RPMI7951 (cell line): ENCODE results near the gene RHOB. TPM values are rescaled to one million over a fixed set of nuclear protein-coding genes. Genes with fewer than 3 reads are reported as not detected.
A peak's percentile ranks its signal among the peaks of the same experiment; 100 is the strongest.
"Not testable (repeated sequence)": the region's sequence is repeated elsewhere in the genome, so short reads cannot be mapped to it uniquely, and the experiment has no call there.

ENCODE experiments used
- DNase-seq: peaks from one replicate; pipeline ENCODE4 v3.0.0-alpha.2; 2012; ENCODE audit warnings: low read depth
- total RNA-seq: library from RNA; depleted of rRNA; stranded (reverse); fragments of >200 nt; shearing (Covaris generic); gene quantifications from 2 replicates; pipeline ENCODE4 v1.2.3, GENCODE V29; 2014

Gene RHOB
- total RNA-seq, 1 experiment from 2014 or later = 33.5 TPM

DNA sequence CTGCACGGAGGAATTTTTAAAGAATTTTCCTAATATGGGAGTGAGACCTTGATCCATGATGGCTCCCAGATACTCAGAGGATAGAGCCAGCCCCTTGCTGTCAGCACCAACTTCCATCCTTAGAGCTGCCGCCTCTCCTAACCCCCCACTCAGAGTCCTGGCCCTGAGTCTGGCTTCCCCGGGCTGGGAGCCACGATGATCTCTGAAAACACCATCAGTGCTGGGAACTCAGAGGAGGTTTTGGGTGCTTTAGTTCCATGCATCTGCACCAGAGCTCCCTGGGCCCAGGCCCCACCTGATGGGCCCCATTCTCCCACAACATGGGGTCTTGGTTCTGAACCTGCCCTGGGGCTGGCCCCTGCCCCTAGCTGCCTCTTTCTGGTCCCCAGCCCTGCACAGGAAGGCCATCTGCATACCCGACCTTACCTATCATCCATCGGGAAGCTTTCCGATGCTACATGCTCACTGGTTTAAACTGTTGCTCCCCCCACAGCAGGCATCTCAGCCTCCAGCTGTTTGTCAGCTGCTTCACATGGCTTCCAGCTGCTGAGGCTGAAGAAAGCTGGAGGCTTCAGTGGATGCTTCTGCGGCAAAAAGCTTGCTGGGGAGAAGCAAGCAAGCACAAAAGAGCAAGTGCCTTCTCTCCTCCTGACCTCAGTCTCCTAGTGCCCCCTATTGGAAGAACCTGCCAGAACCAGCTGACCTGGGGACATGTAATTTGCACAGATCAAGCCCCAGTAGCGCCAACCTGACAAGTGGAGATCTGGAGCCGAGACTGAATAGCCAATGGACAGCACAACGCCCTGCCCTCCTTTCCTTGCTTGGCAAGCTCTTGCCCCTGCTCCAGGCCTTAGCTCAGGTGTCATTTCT, 24.2 kb upstream of the RHOB start:
- DNase-seq = peak; percentile 73

DNA sequence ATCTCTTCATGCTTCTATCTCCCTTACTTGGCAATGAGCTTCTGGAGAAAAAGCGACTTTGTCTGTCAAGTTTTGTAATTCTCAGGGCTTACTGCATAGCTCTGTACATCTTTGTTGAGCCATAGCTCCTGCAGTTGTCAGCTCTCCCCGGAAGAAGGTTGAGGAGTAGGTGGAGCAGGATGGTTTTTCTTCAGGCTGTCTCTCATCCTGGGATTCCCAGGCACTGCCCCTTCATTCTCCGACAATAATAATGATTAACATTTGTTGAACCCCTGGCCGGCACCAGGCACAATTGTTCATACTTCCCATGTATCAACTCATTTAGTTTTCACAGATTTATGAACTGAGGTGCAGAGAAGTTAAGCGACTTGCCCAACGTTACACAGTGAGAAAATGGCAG, 23.5 kb upstream of the RHOB start:
- DNase-seq = no peak

DNA sequence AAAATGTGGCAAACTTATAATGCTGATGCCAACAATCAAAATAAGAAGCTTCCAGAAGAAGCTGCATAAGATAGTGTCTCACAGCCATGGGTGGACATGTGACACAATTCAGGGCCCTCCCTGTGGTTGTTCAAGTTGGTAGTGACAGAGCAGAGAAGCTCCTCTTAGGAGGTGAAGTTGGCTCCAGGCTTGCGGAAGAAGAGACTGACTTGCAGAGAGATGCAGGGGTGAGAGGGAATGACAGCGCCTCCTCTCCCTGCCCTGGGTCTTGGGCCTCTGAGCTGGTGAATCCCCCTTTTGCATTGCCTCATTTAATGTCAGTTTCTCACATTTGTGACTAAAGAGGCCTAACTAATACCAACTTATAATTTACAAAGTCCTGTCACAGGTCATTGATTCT, 23.0 kb upstream of the RHOB start:
- no peak for DNase-seq

DNA sequence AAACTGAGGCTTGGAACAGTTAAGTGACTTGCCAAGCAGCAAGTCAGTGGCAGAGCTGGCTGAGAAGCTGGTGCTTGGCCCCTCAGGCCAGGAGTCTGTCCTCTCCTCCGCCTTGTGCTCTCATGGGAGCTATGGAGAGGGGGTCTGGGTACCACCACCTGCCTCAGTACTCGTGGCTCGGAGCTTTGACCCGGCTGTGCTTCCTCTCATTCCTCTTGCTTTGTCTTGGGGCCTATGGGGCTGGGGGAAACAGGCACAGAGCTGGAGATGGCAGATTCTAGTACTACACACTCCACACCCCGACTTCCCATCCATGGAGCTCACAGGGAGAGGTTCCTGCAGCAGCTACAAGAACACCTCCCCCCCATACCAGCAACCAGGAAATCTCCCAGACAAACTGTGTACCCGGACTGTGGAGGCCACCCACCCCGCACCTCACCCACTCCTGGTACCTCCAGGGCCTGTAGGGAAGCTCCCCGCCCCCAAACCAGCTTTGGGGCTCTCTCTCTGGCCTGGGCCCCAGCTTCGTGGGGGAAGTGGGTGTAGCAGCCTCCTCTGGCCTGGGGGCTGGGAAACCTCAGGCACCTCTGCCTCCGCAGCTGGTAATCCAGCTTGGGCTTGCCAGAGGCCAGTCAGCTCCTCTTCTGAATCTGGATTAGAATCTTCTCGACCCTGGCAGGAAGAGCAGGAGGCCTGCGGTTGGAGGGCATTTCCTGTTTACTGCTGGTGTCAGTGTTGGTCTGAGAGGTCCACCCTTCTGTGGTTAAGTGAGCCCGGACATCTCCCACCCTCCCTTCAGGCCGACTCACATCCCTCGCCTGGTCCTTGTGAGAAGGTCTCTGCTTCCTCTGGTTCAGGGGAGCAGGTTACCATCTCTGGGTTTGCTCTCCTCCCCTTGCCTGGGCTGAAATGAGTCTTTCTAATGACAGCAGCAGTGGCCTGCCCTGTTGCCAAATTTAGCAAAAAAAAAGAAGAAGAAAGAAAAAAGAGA, 22.3 kb upstream of the RHOB start:
- peak; percentile 99 for DNase-seq

DNA sequence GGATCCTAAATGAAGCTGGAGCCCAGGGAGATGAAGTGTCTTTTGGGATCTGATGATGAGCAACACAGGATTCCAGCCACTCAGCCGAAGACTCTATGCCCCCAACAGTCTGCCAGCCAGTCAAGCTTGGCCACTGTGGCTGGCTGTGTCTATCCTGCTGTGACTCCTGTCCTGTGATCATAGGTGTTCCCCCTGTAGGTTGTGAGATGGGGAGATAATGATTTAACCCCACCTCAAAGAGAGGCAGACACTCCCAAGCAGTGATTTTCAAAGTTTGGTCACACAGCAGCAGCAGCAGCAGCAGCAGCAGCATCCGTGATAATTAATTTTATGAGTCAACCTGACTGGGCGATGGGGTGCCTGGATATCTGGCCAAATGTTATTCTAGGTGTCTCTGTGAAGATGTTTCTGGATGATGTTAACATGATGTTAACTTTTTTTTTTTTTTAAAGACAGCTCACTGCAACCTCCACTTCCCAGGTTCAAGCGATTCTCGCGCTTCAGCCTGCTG, 21.4 kb upstream of the RHOB start:
- peak; percentile 81 for DNase-seq

DNA sequence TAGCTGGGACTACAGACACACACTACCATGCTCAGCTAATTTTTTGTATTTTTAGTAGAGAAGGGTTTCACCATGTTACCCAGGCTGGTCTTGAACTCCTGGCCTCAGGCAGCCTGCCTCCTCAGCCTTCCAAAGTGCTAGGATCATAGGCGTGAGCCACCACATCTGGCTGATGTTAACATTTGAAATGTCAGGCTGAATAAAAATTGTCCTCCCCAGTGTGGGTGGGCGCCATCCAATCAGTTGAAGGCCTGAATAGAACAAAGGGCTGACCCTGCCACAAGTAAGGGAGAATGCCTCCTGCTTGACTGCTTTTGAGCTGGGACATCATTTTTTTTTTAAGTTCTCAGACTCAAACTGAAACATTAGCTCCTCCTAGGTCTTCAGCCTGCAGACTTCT, 21.0 kb upstream of the RHOB start:
- no peak for DNase-seq

DNA sequence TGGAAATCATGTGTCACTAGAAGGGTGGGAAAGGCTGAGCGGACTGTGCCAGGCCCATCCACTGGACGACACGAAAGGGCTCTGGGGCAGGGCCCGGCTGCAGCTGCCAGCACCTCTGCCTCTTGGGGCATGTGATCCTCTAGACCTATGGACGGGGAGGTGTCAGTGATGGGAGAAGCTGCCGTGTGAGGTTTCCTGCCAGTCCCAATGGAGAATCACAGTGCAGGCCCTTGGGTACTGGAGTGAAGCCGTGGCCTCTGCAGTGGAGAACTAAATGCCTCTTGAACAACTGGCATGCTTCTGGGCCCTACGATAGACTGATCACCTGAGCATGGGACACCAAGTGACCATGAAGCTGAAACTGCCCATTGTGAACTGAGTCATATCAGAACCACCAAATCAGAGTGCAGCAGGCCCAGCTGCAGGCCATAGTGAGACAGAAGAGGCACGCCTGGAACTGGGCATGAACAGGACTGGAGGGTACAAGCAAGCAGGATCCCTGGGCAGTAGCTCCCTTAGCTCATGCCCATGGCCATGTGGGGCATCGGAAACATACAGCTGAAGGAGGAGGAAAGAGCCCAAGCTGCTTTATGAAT, 18.8 kb upstream of the RHOB start:
- no peak for DNase-seq

DNA sequence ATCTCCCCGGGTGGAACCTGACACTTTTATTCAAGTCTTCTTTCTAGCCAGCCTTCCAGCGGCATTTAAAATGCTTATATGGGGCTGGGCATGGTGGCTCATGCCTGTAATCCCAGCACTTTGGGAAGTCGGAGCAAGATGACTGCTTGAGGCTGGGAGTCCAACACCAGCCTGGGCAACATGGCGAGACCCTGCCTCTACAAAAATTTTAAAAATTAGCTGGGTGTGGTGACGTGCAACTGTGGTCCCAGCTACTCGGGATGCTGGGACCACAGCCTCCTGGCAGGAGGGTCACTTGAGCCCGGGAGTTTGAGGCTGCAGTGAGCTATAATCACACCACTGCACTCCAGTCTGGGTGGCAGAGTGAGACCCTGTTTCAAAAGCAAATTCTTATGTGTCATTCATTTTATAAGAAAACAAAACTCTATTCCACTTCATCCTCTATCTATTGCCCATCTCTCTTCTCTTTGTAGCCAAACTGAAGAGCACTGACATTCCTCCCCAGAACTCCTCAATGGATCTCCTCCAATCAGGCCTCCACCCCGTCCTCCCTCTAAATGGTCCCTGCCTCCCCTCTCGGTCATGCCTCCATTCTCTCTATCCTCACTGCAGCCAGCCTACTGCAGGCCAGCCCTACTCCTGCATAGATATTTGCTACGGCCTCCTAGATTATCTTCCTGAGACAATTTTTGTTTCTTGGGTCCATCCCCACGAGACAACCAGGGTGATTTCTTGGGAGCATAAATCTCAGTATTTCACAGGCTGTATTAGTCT, 18.0 kb upstream of the RHOB start:
- no peak for DNase-seq

DNA sequence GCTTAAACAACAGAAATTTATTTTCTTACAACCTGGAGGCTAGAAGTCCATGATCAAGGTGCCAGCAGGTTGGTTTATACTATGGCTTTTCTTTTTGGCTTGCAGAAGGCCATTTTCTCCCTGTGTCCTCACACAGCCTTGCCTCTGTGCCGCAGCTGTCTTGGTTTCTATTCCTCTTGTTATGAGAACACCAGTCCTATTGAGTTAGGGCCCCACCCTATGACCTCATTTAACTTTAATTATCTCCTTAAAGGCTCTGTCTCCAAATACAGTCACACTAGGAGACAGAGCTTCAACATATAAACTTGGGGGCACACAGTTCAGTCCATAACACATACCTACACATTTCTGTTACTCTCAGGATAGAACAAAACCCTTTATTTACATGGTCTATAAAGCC, 17.3 kb upstream of the RHOB start:
- DNase-seq = peak; percentile 47

DNA sequence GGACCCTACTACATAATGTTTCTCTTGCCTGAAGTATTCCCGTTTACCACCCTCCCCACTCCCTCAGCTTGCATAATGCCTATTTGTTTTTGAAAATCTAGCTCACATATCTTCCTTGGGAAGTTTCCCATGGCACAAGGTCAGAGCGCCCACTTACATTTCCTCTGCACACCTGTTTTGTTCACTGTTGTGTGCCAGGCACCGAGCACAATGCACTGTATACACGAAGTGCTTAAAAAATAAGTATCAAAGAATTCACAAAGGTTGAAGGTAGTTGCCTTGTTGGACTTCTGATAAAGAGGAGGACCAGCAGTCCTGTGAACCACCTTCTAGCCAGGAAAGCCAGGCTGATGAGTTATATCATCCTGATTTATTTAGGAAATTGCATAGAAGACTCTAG, 16.8 kb upstream of the RHOB start:
- DNase-seq = no peak

DNA sequence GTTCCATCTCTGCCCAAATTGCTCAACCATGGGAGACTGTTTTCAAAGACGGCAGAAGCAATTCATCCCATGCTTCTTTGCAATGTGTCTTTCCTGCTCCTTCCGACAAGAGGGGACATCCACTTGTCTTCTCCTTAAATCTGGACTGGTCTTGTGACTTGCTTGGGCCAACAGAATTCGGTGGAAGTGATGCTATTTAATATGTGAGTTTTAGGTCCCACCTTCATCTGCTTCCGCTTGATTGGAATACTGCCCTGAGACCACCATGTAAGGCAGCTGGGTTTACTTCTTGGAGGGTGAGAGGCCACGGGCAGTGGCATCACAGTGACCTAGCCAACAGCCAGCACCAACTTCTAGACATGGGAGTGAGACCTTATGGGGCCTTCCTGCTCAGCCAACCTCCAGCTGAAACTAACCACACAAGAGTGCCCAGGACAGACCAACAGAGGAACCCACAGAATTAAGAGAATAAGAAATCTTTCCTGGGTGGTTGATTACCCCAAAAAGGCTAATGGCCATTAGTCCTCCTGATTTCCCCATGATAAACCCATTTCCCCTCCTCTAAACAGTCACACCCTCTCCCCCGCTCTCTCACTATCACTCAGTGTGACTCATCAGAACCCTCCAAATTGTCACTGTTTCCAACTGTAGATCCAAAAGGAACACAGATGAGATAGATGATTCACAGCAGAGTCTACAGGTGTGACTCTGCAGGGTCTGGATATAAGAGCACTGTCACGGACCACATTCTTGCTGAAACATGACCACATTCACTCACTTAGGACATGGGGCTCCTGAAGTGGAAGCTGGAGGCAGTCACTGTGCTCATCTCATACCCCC, 16.2 kb upstream of the RHOB start:
- peak; percentile 66 for DNase-seq

DNA sequence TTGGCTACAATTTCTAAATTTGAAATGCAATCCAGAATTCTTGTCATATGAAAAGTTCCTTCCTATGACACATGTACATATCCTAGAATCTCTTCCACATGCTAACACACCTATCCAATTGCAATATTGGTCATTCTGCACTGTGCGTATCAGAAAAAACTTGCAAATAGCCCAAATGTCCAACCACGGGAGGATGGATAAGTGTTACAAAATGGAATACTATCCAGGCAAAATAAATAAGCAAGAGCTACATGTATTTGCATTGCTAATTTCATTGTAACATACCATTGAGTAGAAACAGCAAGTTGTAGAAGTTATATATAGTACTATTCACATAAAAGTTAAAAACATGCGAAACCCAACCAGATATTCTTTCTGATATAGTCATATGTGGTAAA, 15.6 kb upstream of the RHOB start:
- DNase-seq = no peak

DNA sequence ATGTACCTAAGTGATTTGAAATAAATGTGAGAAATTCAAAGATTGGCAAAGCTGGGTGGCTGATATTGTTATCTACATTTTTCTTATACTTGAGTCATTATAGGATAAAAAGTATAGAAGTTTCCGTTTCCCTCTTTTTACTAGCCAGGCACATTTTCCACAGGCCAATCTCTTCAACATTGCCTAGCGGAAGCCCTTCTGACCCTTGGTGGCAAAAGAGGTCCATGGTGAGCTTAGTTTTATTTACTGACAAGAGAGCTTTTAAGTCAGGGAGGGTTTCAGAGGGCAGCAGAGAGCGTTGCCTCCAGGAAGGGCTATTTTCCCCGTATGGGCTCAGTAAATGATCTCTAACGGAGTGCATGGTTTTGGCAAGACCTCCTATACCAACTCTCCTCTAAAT, 15.1 kb upstream of the RHOB start:
- DNase-seq = no peak

DNA sequence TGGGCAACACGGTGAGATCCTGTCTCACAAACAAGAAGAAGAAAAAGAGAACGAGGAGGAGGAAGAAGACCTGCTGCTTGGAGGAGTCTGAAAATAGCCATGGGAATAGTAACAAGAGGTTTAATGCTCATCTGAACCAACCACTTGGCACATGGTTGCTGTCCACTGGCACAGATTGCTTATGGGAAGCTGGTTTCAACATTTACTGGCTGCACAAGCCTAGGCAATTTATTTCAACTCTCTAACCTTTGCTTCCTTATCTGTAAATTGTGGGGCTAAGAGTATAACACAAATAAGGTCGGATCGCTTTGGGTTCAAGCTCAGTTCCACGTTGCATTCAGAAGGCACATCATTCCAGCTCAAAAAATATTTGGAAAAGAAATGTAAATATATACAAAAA, 14.2 kb upstream of the RHOB start:
- DNase-seq = no peak

DNA sequence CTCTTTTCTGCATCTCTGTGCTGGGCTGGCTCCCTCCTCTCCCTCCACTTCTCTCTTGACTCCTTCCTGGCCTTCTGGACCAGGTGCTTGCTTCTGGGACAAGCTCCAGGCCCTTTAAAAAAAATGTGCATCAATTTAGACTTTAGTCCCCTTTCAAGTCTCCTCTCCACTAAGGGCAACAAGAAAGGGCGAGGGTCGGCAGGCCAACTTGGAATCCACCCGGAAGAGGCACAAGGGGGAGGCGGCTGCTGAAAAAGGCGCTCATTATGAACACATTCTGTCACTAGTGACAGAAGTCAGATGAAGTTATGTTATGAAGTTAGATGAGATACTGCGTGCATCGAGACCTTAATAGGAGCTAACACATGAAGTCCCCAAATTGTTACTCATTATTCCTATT, 13.6 kb upstream of the RHOB start:
- no peak for DNase-seq

DNA sequence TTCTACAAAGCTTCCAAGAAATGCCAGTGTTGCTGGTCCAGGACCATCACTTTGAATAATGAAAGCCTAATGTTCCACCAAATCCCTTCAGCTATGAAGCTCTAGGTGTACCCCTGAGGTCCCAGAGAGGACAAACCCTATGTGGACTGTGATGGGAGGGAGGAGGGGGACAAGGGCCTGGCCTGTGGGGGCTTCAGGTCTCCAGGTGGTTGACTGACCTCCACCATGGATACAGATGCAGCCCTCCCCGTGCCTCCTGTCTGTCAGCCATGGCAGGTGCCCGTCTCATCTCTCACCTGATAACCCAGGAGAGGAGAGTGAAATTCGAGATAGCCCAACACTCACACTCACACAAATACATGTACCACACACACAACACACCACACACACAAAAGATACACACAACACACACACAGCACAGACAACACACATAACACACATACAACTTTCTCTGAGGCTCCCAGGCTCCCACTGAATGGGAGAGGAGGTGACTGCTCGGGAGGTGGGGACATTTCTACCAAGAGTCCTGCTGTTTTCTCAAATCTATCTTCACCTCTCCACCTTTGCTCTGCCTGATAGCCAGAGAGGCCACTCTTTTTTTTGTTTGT, 12.8 kb upstream of the RHOB start:
- DNase-seq = no peak

DNA sequence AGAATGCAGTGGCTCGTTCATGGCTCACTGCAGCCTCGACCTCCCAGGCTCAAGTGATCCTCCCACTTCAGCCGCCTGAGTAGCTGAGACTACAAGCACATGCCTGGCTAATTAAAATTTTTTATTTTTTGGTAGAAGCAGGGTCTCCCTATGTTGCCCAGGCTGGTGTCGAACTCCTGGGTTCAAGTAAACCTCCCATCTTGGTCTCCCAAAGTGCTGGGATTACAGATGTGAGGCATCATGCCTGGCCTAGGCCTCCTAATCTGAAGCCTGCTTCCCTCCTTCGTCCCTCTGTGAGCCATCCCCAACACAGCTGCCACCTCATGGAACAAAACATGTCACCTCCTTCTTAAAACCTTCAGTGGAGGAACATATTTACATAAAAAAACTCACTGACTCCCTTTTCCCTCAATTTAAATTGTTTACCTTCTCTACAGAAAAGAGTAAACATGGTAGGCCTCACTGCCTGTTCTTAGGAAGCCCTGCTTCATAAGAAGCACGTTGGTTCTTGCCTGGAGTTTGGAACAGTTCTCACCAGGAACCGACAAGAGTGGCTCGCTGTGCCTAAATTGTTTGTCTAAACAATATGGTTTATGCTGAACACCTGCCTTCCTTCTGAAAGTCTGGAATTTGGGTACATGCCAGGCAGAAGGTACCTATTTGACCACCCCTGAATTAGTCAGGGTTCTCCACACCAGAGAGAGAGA, 12.1 kb upstream of the RHOB start:
- DNase-seq = no peak

DNA sequence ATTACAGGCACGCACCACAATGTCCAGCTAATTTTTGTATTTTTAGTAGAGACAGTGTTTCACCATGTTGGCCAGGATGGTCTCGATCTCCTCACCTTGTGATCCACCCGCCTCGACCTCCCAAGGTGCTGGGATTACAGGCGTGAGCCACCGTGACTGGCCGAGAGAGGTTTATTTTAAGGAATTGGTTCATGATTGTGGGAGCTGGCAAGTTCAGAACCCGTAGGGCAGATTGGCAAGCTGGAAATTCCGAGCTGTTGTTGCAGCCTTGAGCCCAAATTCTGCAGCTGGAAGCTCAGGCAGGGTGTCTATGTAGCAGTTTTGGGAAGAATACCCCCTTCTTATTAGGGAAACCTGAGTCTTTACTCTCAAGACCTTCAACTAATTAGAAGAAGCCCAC, 11.4 kb upstream of the RHOB start:
- not testable (repeated sequence) for DNase-seq

DNA sequence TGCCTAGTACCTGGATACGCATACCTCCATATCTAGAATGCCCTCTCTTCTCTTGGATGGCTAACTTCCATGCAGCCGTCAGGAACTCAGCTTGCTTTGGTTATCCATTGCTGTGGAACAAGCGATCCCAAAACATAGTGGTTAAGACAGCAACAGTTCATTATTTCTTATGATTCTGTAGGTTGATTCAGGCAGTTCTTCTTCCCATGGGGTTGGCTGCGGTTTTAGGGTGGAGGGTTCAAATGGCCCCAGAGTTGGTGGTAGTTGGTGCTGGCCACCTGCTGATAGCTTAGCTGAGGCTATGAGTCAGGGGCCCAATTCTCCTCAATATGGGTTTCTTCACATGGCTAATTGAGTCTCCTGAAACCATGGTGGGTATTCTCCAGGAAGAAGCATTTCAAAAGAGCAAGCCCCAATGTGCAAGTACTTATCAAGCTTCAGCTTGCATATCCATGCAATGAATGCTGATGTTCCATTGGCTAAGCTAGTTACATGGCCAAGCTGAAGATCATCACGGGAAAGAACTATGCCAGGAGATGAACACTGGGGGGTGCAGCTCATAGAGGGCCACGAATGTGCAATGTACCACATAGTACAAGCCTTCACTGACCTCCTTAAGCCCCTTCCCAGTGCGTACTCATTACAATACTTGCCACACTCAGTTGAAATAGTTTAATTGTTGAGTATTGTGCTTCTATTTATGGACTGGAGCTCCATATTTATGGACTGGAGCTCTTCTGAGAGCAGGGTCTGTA, 10.0 kb upstream of the RHOB start:
- no peak for DNase-seq
